ENCODE results near the gene NT5DC3.

DNA sequence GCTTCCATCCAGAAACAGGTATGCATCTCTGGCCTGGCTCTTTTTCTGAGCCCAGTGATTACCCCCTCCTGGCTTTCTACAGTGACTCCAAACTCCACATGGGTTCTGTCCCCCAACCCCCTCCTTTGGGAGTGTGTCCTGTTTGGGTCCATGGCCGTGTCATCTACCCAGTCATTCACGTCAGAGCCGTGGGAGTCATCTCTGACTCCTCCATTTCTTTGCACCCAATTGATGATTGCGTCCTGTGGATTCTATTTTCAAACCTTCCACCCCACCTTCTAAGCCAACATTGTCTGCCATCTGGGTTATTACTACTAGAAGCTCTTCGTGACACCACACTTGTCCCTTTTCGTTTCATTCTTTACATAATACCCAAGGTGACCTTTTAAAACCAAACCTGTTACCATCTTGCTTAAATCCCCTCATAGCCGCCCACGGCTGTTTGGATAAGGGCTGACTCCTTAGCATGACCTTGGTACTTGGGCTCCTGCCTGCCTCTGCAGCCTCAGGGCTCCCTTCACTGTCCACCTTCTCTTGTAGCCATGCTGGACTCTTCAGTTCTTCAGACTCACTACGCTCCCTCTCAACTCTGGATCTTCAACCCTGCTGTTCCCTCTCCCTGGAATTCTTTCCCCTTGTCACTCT is 38.1 kb upstream of the NT5DC3 start:
- no peak for TF ChIP-seq EZH2phosphoT487 (IDR thresholded peaks at IDR 0.05; ENCODE audit: borderline replicate concordance)
- TF ChIP-seq CTCF (conservative IDR thresholded peaks at IDR 0.05; ENCODE audit: low read length) = no peak

All from Loucy (cell line).